ENCODE measurements around the gene ZNF765. TPM values are rescaled to one million over a fixed set of nuclear protein-coding genes. Genes with fewer than 3 reads are reported as not detected.
"Not testable (repeated sequence)": the region's sequence is repeated elsewhere in the genome, so short reads cannot be mapped to it uniquely, and the experiment has no call there.

The ZNF765 gene
- total RNA-seq, 1 donor, result 15.6 TPM

DNA sequence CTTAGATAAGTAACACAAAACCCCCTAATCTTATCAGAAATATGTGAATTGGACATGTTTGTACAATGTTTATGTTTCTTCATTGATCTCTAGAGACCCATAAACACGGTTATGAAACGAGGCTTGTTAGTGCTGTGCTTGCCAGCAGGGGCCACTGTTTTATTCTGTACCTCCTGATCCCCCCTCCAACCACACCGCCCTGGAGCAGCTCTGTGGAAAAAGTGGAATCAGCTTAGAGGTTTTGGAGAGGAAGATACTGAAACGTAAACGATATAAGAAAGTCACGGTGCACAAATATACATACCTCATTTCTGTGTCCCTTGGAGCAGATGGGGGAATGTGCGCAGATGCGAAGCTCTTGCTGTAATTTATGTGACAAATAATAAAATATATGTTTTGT lies 28.7 kb downstream of the ZNF765 start:
- not testable (repeated sequence) for DNase-seq (ENCODE audit: insufficient read length, low spot score, missing footprints); H3K27ac ChIP-seq (ENCODE audit: low read depth, low read length); H3K79me2 ChIP-seq (ENCODE audit: insufficient read depth, low read length); H3K36me3 ChIP-seq (ENCODE audit: insufficient read depth, low read length); H2AFZ ChIP-seq (ENCODE audit: low read length); H3K9me3 ChIP-seq (ENCODE audit: low read depth, low read length); H3K4me1 ChIP-seq (ENCODE audit: insufficient read depth, low read length); H3K27me3 ChIP-seq (ENCODE audit: insufficient read depth, low read length); H3K4me2 ChIP-seq (ENCODE audit: insufficient read depth, low read length); H4K20me1 ChIP-seq (ENCODE audit: insufficient read depth, low read length); H3K4me3 ChIP-seq (ENCODE audit: insufficient read depth, low read length)
- TF ChIP-seq, protein P1, sequence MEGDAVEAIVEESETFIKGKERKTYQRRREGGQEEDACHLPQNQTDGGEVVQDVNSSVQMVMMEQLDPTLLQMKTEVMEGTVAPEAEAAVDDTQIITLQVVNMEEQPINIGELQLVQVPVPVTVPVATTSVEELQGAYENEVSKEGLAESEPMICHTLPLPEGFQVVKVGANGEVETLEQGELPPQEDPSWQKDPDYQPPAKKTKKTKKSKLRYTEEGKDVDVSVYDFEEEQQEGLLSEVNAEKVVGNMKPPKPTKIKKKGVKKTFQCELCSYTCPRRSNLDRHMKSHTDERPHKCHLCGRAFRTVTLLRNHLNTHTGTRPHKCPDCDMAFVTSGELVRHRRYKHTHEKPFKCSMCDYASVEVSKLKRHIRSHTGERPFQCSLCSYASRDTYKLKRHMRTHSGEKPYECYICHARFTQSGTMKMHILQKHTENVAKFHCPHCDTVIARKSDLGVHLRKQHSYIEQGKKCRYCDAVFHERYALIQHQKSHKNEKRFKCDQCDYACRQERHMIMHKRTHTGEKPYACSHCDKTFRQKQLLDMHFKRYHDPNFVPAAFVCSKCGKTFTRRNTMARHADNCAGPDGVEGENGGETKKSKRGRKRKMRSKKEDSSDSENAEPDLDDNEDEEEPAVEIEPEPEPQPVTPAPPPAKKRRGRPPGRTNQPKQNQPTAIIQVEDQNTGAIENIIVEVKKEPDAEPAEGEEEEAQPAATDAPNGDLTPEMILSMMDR (IDR thresholded peaks at IDR 0.05; ENCODE audit: extremely low read depth, low read depth, low read length), result peak; percentile 28

DNA sequence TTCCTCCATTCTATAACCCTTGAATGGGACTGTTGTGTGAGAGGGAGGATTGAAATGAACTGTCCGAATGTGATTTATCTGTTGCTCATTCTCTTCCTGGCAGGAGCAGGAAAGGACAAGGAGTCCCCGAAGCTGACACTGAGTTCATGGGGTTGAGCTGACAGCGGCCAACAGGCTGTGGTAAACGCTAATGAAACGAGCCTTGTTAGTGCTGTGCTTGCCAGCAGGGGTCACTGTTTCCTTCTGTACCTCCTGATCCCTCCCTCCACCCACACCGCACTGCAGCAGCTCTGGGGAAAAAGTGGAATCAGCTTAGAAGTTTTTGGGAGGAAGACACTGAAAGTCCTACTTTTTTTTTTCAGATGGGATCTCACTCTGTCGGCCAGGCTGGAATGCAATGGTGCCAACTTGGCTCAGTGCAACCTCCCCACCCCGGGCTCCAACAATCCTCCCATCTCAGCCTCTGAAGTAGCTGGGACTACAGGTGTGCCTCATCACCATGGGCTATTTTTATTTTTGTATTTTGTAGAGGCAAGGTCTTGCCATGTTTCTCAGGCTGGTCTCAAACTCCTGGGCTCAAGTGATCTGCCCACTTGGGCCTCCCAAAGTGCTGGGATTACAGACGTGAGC lies 30.1 kb downstream of the ZNF765 start:
- no peak overlapping the region for H3K4me2 ChIP-seq (ENCODE audit: insufficient read depth, low read length)
- no peaks in the 10 kb centered on the region for H3K9me3 ChIP-seq (ENCODE audit: low read depth, low read length)
- H3K4me3 ChIP-seq (ENCODE audit: insufficient read depth, low read length), result no peak overlapping the region
- H4K20me1 ChIP-seq (ENCODE audit: insufficient read depth, low read length), result no peaks in the 10 kb centered on the region
- H3K27me3 ChIP-seq (ENCODE audit: insufficient read depth, low read length), result no peaks in the 10 kb centered on the region
- H3K79me2 ChIP-seq (ENCODE audit: insufficient read depth, low read length), result no peaks in the 10 kb centered on the region
- no peak overlapping the region for H3K27ac ChIP-seq (ENCODE audit: low read depth, low read length)
- TF ChIP-seq, protein P1 (IDR thresholded peaks at IDR 0.05; ENCODE audit: extremely low read depth, low read depth, low read length), result peak; percentile 81
- H3K36me3 ChIP-seq (ENCODE audit: insufficient read depth, low read length), result no peaks in the 10 kb centered on the region
- no peaks in the 10 kb centered on the region for H3K4me1 ChIP-seq (ENCODE audit: insufficient read depth, low read length)
- peak; percentile 78 for DNase-seq (ENCODE audit: insufficient read length, low spot score, missing footprints)
- H2AFZ ChIP-seq (ENCODE audit: low read length), result no peak overlapping the region

DNA sequence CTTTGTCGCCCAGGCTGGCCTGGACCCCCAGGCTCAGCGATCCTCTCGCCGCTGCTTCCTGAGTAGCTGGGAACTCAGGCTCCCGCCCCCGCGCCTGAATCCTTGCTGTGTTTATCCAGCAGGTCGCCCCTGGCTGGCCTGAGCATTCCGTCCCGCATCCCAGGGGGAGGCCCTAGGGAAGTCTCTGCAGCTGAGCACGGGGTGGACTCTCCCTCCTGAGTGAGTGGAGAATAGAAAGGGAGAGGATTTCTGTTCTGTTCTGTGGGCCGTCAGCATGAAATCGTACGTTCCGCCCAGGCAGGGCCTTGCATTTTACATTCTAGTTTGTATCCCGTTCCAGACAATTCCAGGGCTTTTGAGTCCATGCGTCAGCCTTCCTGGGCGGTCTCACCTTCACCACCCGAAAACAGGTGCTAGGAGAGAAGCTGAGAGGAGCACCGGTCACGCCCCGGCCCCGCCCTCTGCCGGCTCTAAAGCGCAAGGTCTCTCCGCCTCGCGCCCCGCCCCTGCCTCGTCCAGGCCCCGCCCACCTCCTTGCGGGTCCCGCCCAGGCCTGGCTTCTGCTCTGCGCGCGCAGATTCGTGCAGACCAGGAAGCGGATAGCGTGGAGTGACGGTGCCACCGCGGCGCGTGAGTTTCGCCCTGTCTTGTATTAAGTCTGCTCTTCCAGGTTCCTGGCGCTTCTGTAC lies 36.6 kb downstream of the ZNF765 start, which contains the start of gene ZNF761:
ZNF761 (plus strand) TSS at position 586 of the 689 bp plus-strand sequence. CDS start 15,285 bp downstream, outside the sequence.
- peaks cover 16% of the 10 kb centered on the region for H3K36me3 ChIP-seq (ENCODE audit: insufficient read depth, low read length)
- no peaks in the 10 kb centered on the region for H4K20me1 ChIP-seq (ENCODE audit: insufficient read depth, low read length)
- no peaks in the 10 kb centered on the region for H3K9me3 ChIP-seq (ENCODE audit: low read depth, low read length)
- peak within 1 kb of the TSS; percentile 99 for H2AFZ ChIP-seq (ENCODE audit: low read length)
- H3K4me2 ChIP-seq (ENCODE audit: insufficient read depth, low read length), result peak within 1 kb of the TSS; percentile 97
- peak within 1 kb of the TSS; percentile 93 for H3K4me3 ChIP-seq (ENCODE audit: insufficient read depth, low read length)
- H3K27ac ChIP-seq (ENCODE audit: low read depth, low read length), result peak within 1 kb of the TSS; percentile 63
- no peaks in the 10 kb centered on the region for H3K27me3 ChIP-seq (ENCODE audit: insufficient read depth, low read length)
- peaks cover 4% of the 10 kb centered on the region for H3K4me1 ChIP-seq (ENCODE audit: insufficient read depth, low read length)
- TF ChIP-seq, protein P1 (IDR thresholded peaks at IDR 0.05; ENCODE audit: extremely low read depth, low read depth, low read length), result no peak
- DNase-seq (ENCODE audit: insufficient read length, low spot score, missing footprints), result peak; percentile 91
- H3K79me2 ChIP-seq (ENCODE audit: insufficient read depth, low read length), result peaks cover 25% of the 10 kb centered on the region

DNA sequence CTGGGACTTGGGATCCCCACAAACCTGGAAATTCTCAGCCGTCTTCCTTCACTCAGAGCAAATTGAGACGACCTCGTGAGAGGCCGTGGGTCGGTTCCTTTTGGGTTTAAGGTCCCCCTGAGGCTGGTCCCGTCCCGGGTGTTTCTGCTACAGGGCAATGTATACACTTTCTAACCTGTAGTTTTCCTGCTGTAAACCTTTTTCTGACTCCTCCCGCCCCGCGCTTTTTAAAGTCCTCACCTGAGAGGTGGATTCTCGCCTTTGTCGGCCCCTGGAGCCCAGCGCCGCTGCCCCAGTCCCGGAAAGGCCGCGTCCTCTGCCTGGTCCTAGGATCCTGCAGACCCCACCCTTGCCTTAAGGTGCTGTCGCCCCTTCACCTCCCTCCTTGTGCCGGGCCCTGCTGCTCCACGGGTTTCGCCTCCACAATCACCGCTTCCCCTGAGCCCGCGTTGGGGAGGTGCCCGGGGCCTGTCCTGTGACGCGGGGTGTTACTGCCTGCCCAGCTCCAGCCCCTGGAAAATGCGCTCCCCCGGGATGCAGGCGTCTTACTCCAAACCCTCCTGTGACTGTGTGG lies 37.2 kb downstream of the ZNF765 start:
- TF ChIP-seq, protein P1 (IDR thresholded peaks at IDR 0.05; ENCODE audit: extremely low read depth, low read depth, low read length), result no peak
- Histone ChIP-seq H4K20me1 (ENCODE audit: insufficient read depth, low read length) (no peaks in the 10 kb centered on the region), H2AFZ (ENCODE audit: low read length) (peak overlapping the region; percentile 92), H3K27ac (ENCODE audit: low read depth, low read length) (peak overlapping the region; percentile 63), H3K9me3 (ENCODE audit: low read depth, low read length) (no peaks in the 10 kb centered on the region), H3K4me2 (ENCODE audit: insufficient read depth, low read length) (peak overlapping the region; percentile 97), H3K36me3 (ENCODE audit: insufficient read depth, low read length) (peaks cover 20% of the 10 kb centered on the region), H3K27me3 (ENCODE audit: insufficient read depth, low read length) (no peaks in the 10 kb centered on the region), H3K4me1 (ENCODE audit: insufficient read depth, low read length) (peaks cover 4% of the 10 kb centered on the region), H3K4me3 (ENCODE audit: insufficient read depth, low read length) (peak overlapping the region; percentile 93), H3K79me2 (ENCODE audit: insufficient read depth, low read length) (peaks cover 29% of the 10 kb centered on the region)
- DNase-seq (ENCODE audit: insufficient read length, low spot score, missing footprints), result peak; percentile 83

DNA sequence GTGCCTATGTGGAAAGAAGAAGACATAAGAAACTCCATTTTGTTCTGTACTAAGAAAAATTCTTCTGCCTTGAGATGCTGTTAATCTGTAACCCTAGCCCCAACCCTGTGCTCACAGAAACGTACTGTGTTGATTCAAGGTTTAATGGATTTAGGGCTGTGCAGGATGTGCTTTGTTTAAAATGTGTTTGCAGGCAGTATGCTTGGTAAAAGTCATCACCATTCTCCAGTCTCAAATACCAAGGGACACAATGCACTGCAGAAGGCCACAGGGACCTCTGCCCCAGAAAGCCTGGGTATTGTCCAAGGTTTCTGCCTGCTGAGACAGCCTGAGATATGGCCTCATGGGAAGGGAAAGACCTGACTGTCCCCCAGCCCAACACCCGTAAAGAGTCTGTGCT lies 48.9 kb downstream of the ZNF765 start:
- H2AFZ ChIP-seq (ENCODE audit: low read length); H3K27me3 ChIP-seq (ENCODE audit: insufficient read depth, low read length); H3K27ac ChIP-seq (ENCODE audit: low read depth, low read length); H3K4me2 ChIP-seq (ENCODE audit: insufficient read depth, low read length); H3K4me3 ChIP-seq (ENCODE audit: insufficient read depth, low read length); H3K4me1 ChIP-seq (ENCODE audit: insufficient read depth, low read length); DNase-seq (ENCODE audit: insufficient read length, low spot score, missing footprints); H3K9me3 ChIP-seq (ENCODE audit: low read depth, low read length); H4K20me1 ChIP-seq (ENCODE audit: insufficient read depth, low read length); H3K79me2 ChIP-seq (ENCODE audit: insufficient read depth, low read length): not testable (repeated sequence)
- peaks cover 25% of the 10 kb centered on the region for H3K36me3 ChIP-seq (ENCODE audit: insufficient read depth, low read length)

Measured in osteoblast (primary cell).